MG63 (cell line): ENCODE results near the gene COL27A1. TPM values are rescaled to one million over a fixed set of nuclear protein-coding genes. Genes with fewer than 3 reads are reported as not detected.
A peak's percentile ranks its signal among the peaks of the same experiment; 100 is the strongest.

Experiments
- DNase-seq: peaks from one replicate; pipeline ENCODE4 v3.0.0-alpha.2; 2020
- H3K27me3 ChIP-seq: fragments of 250-450 bp; sonication (Bioruptor Pico); 2 replicates; pipeline ENCODE4 v1.5.1; 2020; ENCODE audit warnings: mild to moderate bottlenecking, moderate library complexity
- H3K36me3 ChIP-seq: fragments of 250-450 bp; sonication (Bioruptor Pico); 2 replicates; pipeline ENCODE4 v1.5.1; 2020; ENCODE audit warnings: mild to moderate bottlenecking, moderate library complexity
- H3K4me3 ChIP-seq: fragments of 250-450 bp; sonication (Bioruptor Pico); 2 replicates; pipeline ENCODE4 v1.5.1; 2020; ENCODE audit warnings: mild to moderate bottlenecking, moderate library complexity
- H3K9me3 ChIP-seq: fragments of 250-450 bp; sonication (Bioruptor Pico); 2 replicates; pipeline ENCODE4 v1.5.1; 2020; ENCODE audit warnings: mild to moderate bottlenecking, moderate library complexity
- total RNA-seq: library from RNA; depleted of rRNA; stranded (reverse); fragments of >200 nt; shearing (Covaris generic); gene quantifications from 2 replicates; pipeline ENCODE4 v1.2.3, GENCODE V29; 2014; ENCODE audit warnings: low replicate concordance

Gene COL27A1
- total RNA-seq, 1 experiment from 2014 or later: 1.3 TPM

GRCh38 chr9:114339130-114339908, 184.0 kb downstream of the COL27A1 start:
- H3K36me3 ChIP-seq: no peaks in the 10 kb centered on the region
- H3K4me3 ChIP-seq: no peak overlapping the region
- no peaks in the 10 kb centered on the region for H3K27me3 ChIP-seq
- H3K9me3 ChIP-seq: no peaks in the 10 kb centered on the region
- peak; percentile 48 for DNase-seq

GRCh38 chr9:114341152-114341830, 186.0 kb downstream of the COL27A1 start:
- no peaks in the 10 kb centered on the region for H3K9me3 ChIP-seq
- no peaks in the 10 kb centered on the region for H3K36me3 ChIP-seq
- no peak overlapping the region for H3K4me3 ChIP-seq
- DNase-seq: no peak
- no peaks in the 10 kb centered on the region for H3K27me3 ChIP-seq

- Histone ChIP-seq H3K4me3 (no peak overlapping the region), H3K36me3 (no peaks in the 10 kb centered on the region), H3K27me3 (no peaks in the 10 kb centered on the region), H3K9me3 (no peaks in the 10 kb centered on the region)
- DNase-seq: no peak
Observed at GRCh38 chr9:114341991-114342390, 186.7 kb downstream of the COL27A1 start.

DNA sequence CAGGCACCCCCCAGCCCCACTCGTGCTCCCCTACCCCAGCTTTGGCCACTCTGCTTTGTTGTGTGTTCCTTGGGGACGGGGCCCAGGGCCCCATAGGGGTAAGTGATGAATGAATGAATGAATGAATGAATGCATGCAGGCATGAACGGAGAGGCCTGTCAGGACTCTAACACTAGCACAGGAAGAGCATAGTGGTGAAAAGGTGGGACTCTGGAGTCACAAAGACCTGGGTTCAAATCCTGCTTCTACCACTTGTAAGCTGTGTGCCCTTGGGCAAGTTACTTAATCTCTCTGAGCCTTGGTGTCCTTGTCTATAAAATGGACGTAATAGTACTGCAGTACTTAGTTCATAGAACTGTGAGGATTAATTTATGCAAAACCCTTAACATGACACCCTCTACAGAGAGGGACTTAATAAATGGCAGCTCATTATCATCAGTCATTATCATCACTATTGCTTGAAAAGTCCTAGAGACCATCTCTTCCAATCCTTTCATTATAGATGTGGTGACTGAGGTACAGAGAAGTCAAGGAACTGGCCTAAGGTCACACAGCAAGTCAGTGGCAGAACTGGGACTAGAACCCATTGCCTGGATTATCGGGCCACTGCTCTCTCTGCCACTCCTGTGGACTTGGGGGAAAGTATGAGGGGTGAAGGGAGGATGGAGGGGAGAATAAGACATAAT, 187.6 kb downstream of the COL27A1 start:
- DNase-seq: no peak
- Histone ChIP-seq H3K9me3 (no peaks in the 10 kb centered on the region), H3K36me3 (no peaks in the 10 kb centered on the region), H3K27me3 (no peaks in the 10 kb centered on the region), H3K4me3 (no peak overlapping the region)

DNA sequence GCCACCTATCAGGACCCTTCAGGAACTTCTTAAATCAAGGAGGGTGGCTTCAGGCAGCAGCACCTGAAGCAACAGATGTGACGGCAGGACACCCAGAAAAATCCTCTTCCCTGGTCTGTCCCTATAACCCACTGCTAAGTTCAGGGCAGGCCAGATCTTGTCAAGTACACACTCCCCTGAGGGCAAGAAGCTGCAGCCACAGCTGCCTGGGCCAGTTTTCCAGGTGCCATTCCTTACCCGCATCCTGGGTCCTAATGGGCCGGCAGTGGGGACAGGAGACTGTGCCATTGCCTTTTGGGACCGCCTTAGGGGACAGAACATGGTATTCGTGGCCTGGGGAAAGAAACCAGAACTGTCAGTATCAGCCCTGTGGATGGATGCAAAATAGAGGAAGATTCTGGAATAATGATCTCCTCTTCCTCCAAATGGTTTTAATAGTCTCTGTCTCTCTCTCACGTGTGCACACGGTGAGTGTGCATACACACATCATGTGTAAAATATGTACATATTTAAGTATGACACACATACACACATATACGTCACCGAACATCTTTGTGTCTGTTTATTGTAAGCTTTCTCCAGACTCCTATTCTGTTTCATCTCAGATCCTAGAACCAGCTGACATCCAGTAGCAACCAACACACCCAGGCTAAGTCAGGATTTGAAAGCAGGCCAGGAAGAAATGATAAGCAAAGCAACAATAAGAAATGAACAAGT, 188.3 kb downstream of the COL27A1 start:
- Histone ChIP-seq H3K36me3 (no peaks in the 10 kb centered on the region), H3K27me3 (no peaks in the 10 kb centered on the region), H3K4me3 (no peak overlapping the region), H3K9me3 (no peaks in the 10 kb centered on the region)
- DNase-seq: no peak

DNA sequence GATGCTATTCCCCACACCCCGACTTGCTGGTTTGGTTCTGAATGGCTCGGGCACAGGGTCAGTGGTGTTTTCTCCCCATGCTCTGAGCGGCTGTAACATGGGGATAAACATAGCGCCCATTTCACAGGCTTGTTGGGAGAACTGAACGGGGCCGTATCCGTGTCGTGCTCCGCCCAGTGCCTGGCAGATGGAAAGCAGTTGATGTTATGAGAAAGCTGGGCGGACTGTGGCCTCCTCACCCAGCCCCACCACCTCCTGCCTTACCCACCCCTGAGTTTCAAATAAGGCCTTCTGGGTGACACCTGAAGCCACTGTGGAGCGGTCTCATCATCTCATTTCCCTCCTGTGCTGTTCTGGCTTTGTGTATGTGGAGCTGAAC, 188.8 kb downstream of the COL27A1 start:
- H3K36me3 ChIP-seq: no peaks in the 10 kb centered on the region
- no peak overlapping the region for H3K4me3 ChIP-seq
- no peaks in the 10 kb centered on the region for H3K27me3 ChIP-seq
- H3K9me3 ChIP-seq: no peaks in the 10 kb centered on the region
- no peak for DNase-seq

DNA sequence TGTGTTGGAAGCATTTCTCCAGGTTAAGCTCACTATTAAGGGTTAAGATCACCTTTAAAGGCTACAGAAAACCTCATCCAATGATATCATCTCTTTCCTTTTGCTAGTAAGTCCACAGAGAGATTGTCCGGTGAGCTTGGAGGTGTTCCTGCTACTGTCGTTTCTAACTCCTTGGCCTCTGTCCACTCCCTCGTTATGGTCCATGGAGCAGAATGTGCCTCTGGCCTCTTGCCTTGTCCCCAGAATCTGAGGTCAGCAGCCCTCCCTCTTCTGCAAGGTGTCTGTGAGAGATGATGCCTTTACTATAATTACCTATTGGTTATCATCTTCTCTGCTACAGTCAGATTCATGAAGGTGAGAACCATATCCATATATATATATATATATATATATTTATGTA, 189.4 kb downstream of the COL27A1 start:
- no peak for DNase-seq
- Histone ChIP-seq H3K27me3 (no peaks in the 10 kb centered on the region), H3K9me3 (no peaks in the 10 kb centered on the region), H3K4me3 (no peak overlapping the region), H3K36me3 (no peaks in the 10 kb centered on the region; the same call in 1 of the 2 replicates)

- Histone ChIP-seq H3K27me3 (no peaks in the 10 kb centered on the region), H3K4me3 (no peak overlapping the region), H3K36me3 (no peaks in the 10 kb centered on the region; the same call in 1 of the 2 replicates), H3K9me3 (no peaks in the 10 kb centered on the region)
- no peak for DNase-seq
Observed at GRCh38 chr9:114345493-114346065, 190.2 kb downstream of the COL27A1 start.

- Histone ChIP-seq H3K27me3 (no peaks in the 10 kb centered on the region), H3K9me3 (no peaks in the 10 kb centered on the region), H3K4me3 (no peak overlapping the region), H3K36me3 (no peaks in the 10 kb centered on the region; the same call in 1 of the 2 replicates)
- DNase-seq: no peak
Observed at GRCh38 chr9:114346146-114346545, 190.8 kb downstream of the COL27A1 start.

GRCh38 chr9:114347675-114348074, 192.3 kb downstream of the COL27A1 start:
- H3K4me3 ChIP-seq: no peak overlapping the region
- H3K27me3 ChIP-seq: no peaks in the 10 kb centered on the region
- no peaks in the 10 kb centered on the region; the same call in 1 of the 2 replicates for H3K36me3 ChIP-seq
- no peaks in the 10 kb centered on the region for H3K9me3 ChIP-seq
- DNase-seq: no peak

DNA sequence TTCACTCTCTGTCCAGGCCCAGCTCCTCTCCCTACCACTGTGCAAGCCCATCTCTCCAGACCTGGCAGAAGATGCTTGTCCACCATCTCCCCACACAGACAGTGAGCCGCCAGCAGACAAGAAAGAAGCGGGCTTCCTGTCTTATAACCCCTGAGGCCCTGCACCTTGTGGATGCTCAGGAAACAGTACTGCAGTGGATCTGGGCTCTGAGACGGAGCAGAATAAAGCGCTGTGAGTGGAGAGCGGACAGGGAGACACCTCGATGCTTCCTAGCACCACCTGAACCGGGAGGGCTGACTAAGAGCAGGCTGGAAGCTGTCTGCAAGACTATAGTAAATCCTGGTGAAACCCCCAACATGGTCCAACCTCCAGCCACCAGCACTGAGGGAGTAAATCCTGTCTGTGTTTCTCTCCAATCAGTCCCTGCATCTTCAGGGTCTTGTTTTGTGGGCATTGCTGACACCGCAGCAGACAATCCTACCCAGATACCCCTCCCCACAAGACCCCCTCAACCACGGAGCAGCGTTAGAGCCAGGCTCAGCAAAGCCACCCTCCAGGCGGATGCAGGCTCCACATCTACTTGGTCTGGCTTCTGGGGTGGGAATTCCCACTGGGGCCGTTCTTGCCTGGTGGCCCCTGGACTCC, 193.0 kb downstream of the COL27A1 start:
- H3K27me3 ChIP-seq: no peaks in the 10 kb centered on the region
- no peak overlapping the region for H3K4me3 ChIP-seq
- DNase-seq: no peak
- H3K36me3 ChIP-seq: no peaks in the 10 kb centered on the region; the same call in 1 of the 2 replicates
- H3K9me3 ChIP-seq: no peaks in the 10 kb centered on the region

DNA sequence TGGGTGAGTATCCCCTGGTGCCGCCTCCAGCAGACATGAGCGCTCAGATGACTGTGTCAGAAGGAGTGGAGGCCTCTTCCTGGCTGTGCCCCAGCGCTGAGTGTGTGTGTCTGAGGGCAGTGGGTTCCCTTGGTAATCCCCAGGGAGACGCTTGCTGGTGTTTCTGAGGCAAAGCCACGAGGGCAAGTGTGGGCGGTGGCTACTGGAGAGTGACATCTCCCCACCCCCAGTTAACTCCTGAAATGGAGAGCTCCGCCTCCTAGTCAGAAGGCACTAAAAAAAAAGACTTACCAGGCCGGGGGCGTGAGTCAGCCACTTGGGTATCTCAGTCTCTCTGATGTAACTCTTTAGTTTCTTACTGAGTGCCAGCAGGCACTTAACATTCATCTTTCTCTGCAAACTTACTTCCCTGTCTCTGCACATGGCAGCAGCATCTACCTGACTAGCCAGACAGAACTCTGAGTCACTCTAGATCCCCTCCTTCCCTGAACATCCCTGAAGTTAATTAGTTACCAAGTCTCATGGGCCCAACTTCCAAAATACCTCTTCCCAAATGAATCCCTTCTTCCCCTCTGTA, 193.7 kb downstream of the COL27A1 start:
- no peak overlapping the region for H3K4me3 ChIP-seq
- H3K27me3 ChIP-seq: no peaks in the 10 kb centered on the region
- peak; percentile 95 for DNase-seq
- H3K9me3 ChIP-seq: no peaks in the 10 kb centered on the region
- no peaks in the 10 kb centered on the region; the same call in 1 of the 2 replicates for H3K36me3 ChIP-seq

DNA sequence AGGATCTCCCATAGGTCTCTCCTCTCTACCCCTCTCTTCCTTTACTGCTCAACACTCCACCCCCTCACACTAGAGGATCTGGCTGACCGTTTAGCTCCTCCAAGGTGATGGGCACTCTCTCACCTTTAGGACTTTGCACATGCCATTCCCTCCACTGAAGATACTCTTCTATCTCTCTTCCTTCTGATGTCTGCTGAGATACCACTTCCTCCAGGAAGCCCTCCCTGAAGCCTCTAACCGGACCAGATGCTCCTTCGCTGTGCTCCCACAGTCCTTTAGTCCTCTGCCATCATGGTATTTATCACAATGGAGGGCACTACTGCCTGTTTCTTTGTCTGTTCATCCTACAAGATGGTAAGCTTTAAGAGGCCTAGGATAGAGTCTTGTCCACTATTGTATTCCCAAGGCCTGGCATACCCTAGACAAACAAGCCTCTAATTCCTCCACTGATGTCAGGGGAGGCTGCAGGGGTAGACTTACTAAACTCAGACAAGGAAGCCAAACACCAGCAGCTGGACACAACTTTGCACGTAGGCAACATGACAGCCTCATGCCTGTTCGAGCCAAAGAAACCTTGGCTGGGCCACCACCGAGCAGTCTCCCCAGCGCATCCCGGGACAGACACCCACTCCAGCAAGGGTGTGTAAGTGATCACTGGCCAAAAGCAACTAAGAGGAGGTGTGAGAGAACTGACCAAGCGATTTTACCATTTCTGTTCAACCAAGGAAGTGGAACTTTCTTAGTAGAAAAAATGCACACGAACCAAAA, 194.6 kb downstream of the COL27A1 start:
- no peaks in the 10 kb centered on the region for H3K9me3 ChIP-seq
- H3K27me3 ChIP-seq: no peaks in the 10 kb centered on the region
- no peaks in the 10 kb centered on the region; the same call in 1 of the 2 replicates for H3K36me3 ChIP-seq
- H3K4me3 ChIP-seq: no peak overlapping the region
- DNase-seq: no peak

DNA sequence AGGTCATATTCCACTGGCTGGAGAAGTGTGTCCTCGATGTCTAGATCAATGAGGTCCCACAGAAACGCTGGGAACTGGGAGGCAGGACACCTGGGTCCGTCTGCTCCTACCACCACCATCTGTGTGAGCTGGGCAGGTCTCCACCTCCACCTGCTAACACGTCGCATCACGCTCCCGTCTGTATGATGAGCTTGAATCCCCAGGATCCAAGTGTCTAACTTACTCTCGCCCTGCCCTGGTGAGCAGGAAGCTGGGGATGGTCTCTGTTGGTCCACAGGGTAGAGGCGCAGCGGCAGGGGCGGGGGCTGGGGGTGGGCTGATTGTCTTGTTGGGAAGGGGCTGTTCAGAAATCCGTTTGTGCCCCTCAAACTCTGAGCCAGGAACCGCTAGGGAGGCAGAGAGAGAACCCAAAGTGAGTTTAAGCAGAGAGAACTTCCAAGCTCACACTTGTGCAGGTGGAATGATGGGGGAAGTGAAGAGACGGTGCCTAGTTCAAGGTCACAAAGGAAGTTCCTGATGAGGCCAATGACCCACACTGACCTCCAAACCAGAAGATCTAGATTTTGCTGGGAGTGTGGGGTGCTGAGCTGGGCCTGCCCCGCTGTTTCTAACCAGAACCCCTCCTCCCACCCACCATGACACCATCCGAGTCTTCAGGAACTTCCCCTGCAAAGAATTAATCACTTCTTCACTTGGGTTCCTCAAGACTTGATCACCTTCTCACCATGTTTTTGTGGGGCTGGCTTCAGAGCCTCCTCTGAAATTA, 195.5 kb downstream of the COL27A1 start:
- H3K27me3 ChIP-seq: no peaks in the 10 kb centered on the region

More for the DNA sequence above, 195.5 kb downstream of the COL27A1 start:
- DNase-seq: no peak
- H3K4me3 ChIP-seq: no peak overlapping the region
- no peaks in the 10 kb centered on the region; the same call in 1 of the 2 replicates for H3K36me3 ChIP-seq
- no peaks in the 10 kb centered on the region for H3K9me3 ChIP-seq
